ENCODE measurements around the gene PFDN2.

PFDN2 gene

GRCh38 chr1:161139766-161140165 is 21.9 kb upstream of the PFDN2 start:
- peak; percentile 29 for TF ChIP-seq CTCF (IDR thresholded peaks at IDR 0.05)
- Histone ChIP-seq H3K27ac (no peak overlapping the region), H3K4me3 (no peak overlapping the region)
- DNase-seq (ENCODE audit: low spot score) = no peak

GRCh38 chr1:161138431-161138830 is 20.6 kb upstream of the PFDN2 start:
- no peak for TF ChIP-seq CTCF (IDR thresholded peaks at IDR 0.05)
- Histone ChIP-seq H3K27ac (no peak overlapping the region), H3K4me3 (no peak overlapping the region)
- no peak for DNase-seq (ENCODE audit: low spot score)

- H3K4me3 ChIP-seq = no peak overlapping the region
- H3K27ac ChIP-seq = no peak overlapping the region
- TF ChIP-seq CTCF (IDR thresholded peaks at IDR 0.05) = no peak
- DNase-seq (ENCODE audit: low spot score) = no peak
Measured at GRCh38 chr1:161137881-161138280, 20.0 kb upstream of the PFDN2 start.

DNA sequence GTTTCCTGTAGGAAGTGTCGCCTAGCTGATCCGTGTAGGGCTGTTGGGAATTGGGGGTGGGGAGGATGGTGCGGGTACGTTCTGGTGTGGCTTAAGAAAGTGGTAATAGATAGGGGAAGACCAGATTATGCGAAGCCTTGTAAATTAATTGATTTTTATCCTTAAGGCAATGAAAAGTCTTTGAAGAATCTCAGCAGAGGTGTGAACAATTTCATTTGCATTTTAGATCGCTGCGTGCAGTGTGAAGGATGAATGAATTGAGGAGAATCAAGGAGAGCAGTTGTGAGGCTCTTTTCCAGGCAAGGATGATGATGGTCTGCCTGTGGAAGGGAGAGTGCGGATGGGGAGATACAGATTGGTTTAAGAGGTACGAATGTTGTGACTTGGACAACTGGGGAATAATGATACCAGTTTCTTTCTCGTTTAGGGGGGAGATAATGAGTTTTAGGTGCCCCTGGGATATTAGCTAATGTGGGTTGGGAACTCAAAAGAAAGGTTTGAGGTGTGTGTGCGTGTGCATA is 15.4 kb upstream of the PFDN2 start:
- H3K27ac ChIP-seq = peak overlapping the region; percentile 95 to 98
- no peak for TF ChIP-seq CTCF (IDR thresholded peaks at IDR 0.05)

DNA sequence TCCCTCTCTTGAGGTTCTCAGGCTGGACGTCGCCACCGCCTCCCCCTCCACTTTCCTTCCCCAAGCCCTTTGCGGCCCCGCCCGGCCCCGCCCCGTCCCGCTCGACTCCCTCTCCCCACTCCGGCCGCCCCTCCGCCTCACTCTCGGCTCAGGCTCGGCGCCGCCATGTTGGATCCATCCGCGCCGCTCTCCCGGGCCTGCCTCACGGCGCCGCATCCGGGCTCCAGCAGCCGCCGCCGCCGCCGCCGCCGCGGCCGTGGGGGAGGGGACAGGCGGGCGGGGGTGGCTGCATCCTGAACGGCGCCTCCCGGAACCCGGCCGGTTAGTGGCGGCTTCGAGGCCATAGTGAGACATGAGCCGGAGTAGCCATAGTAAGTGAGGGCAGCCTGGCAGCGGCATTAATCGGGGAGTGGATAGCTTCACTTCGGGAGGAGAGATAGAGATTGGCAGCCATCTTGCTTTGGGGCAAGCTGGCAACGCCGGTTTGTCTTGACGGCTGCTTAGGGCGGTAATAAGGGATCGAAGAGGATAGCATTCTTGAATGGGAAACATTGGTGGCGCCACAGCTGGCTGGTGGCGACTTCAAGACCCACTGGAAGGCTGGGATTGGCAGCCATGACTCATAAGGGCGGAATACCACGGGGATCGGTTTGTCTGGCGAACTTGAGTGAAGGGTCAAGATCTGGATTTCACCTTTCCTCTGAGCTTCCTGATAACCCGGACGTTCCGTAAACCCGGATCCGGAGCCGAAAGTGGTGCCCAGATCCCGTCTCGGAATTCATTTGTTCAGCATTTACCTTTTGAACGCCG is 14.8 kb upstream of the PFDN2 start, which contains the start of gene DEDD:
Gene DEDD, minus strand, starts transcription at position 258 of the 810 bp plus-strand sequence. CDS start 8,205 bp downstream, outside the sequence.
- Histone ChIP-seq H3K27ac (peak within 1 kb of the TSS; percentile 95 to 98), H3K4me3 (peak within 1 kb of the TSS; percentile 85)
- peak; percentile 98 for DNase-seq (ENCODE audit: low spot score)
- TF ChIP-seq CTCF (IDR thresholded peaks at IDR 0.05) = no peak

More for the DNA sequence above, 15.4 kb upstream of the PFDN2 start:
- peak overlapping the region; percentile 85 for H3K4me3 ChIP-seq
- DNase-seq (ENCODE audit: low spot score) = no peak

- H3K4me3 ChIP-seq = peak overlapping the region; percentile 85
- DNase-seq (ENCODE audit: low spot score) = peak; percentile 81
- no peak for TF ChIP-seq CTCF (IDR thresholded peaks at IDR 0.05)
- peak overlapping the region; percentile 95 to 98 for H3K27ac ChIP-seq
Measured at GRCh38 chr1:161131523-161132409, 13.9 kb upstream of the PFDN2 start.
